A673 (cell line): Measurements from ENCODE around the gene STX18. TPM values are rescaled to one million over a fixed set of nuclear protein-coding genes. Genes with fewer than 3 reads are reported as not detected.

Experiments used
- BruUV-seq: library from RNA; stranded (reverse); fragments of 400-500 nt; replicated peaks from 2 replicates; lab custom pipeline; 2021; lab: Mats Ljungman, UMichigan
- CTCF ChIA-PET: fragments of 300-600 bp; sonication (Branson Sonifier 250); formaldehyde crosslinking; loops from one replicate; lab custom pipeline; 2022; ENCODE audit warnings: antibody characterized with exemption; lab: Charles Lee
- POLR2A ChIA-PET: fragments of 300-600 bp; sonication (Branson Sonifier 250); formaldehyde crosslinking; loops from one replicate; lab custom pipeline; 2022; ENCODE audit warnings: antibody characterized with exemption; ENCODE audit not compliant: low non-redundant PET; lab: Charles Lee
- DNase-seq: peaks from one replicate; pipeline ENCODE4 v3.0.0-alpha.2; 2015; ENCODE audit warnings: low spot score
- H3K27ac ChIP-seq: fragments of 200-600 bp; sonication (generic); 2 replicates; pipeline ENCODE4 v1.5.1; 2016; ENCODE audit warnings: mixed run types, low read depth, mild to moderate bottlenecking, mixed read lengths, antibody characterized with exemption, low read length; ENCODE audit not compliant: poor library complexity, severe bottlenecking
- H3K27me3 ChIP-seq: fragments of 200-600 bp; sonication (generic); replicated peaks from 2 replicates; pipeline ENCODE4 v1.6.1; 2017; ENCODE audit warnings: mixed run types, low read depth, mild to moderate bottlenecking, mixed read lengths, antibody characterized with exemption, low read length; ENCODE audit not compliant: insufficient read depth, poor library complexity
- H3K36me3 ChIP-seq: fragments of 200-600 bp; sonication (generic); 2 replicates; pipeline ENCODE4 v1.6.1; 2016; ENCODE audit warnings: mixed run types, mild to moderate bottlenecking, mixed read lengths, antibody characterized with exemption, low read length; ENCODE audit not compliant: insufficient read depth, poor library complexity, severe bottlenecking
- H3K4me1 ChIP-seq: fragments of 200-600 bp; sonication (generic); 2 replicates; pipeline ENCODE4 v1.6.1; 2017; ENCODE audit warnings: mixed run types, mild to moderate bottlenecking, mixed read lengths, antibody characterized with exemption, low read length; ENCODE audit not compliant: insufficient read depth, poor library complexity, severe bottlenecking
- H3K4me3 ChIP-seq: fragments of 200-600 bp; sonication (generic); 2 replicates; pipeline ENCODE4 v1.5.1; 2016; ENCODE audit warnings: low read depth, mixed run types, mild to moderate bottlenecking, mixed read lengths, low read length; ENCODE audit not compliant: poor library complexity, severe bottlenecking
- H3K9me3 ChIP-seq: fragments of 200-600 bp; sonication (generic); 2 replicates; pipeline ENCODE4 v1.6.1; 2016; ENCODE audit warnings: mixed run types, low read depth, mild to moderate bottlenecking, mixed read lengths, antibody characterized with exemption, low read length; ENCODE audit not compliant: poor library complexity, severe bottlenecking
- CTCF ChIP-seq: fragments of 300-800, 200-600 bp; sonication (generic); conservative IDR thresholded peaks from 2 replicates; pipeline ENCODE4 v1.5.1; 2017; ENCODE audit warnings: low read depth, mild to moderate bottlenecking, antibody characterized with exemption, low read length, moderate library complexity, mixed read lengths
- EZH2 ChIP-seq: fragments of 200-600 bp; sonication (generic); IDR thresholded peaks from 2 replicates; pipeline ENCODE4 v1.6.1; 2017; ENCODE audit warnings: borderline replicate concordance, low read depth, mild to moderate bottlenecking, mixed read lengths, antibody characterized with exemption, low read length; ENCODE audit not compliant: poor library complexity, severe bottlenecking
- intact Hi-C: fragments of 100-400 bp; cut with micrococcal nuclease; formaldehyde crosslinking; loops from one replicate; pipeline ENCODE4 v1.10.0; 2022; ENCODE audit not compliant: unreplicated experiment
- total RNA-seq: library from RNA; stranded (reverse); gene quantifications from 2 replicates; pipeline ENCODE4 v1.2.3, GENCODE V29; 2021

Gene STX18
- total RNA-seq, 1 experiment from 2014 or later: 34.3 TPM

GRCh38 chr4:4412641-4413372, 129.0 kb downstream of the STX18 start:
- POLR2A ChIA-PET: no interaction called here
- Histone ChIP-seq H3K9me3 (no peaks in the 10 kb centered on the region), H3K27ac (no peak overlapping the region), H3K27me3 (no peaks in the 10 kb centered on the region), H3K4me3 (no peak overlapping the region), H3K36me3 (no peaks in the 10 kb centered on the region), H3K4me1 (no peaks in the 10 kb centered on the region)
- no TSS peak for BruUV-seq
- intact Hi-C loops: no loop called here
- CTCF ChIA-PET: no interaction called here
- DNase-seq: no peak
- no peak for TF ChIP-seq CTCF
- no peak for TF ChIP-seq EZH2

GRCh38 chr4:4411906-4412305, 129.9 kb downstream of the STX18 start:
- CTCF ChIA-PET: no interaction called here
- Histone ChIP-seq H3K27me3 (no peaks in the 10 kb centered on the region), H3K36me3 (no peaks in the 10 kb centered on the region), H3K4me1 (no peaks in the 10 kb centered on the region), H3K4me3 (no peak overlapping the region), H3K9me3 (no peaks in the 10 kb centered on the region), H3K27ac (no peak overlapping the region)
- POLR2A ChIA-PET: no interaction called here
- TF ChIP-seq CTCF (no peak), EZH2 (no peak)
- no peak for DNase-seq
- BruUV-seq: no TSS peak
- intact Hi-C loops: no loop called here

- no peaks in the 10 kb centered on the region for H3K27me3 ChIP-seq
- H3K36me3 ChIP-seq: no peaks in the 10 kb centered on the region
- H3K27ac ChIP-seq: no peak overlapping the region
- H3K4me1 ChIP-seq: no peaks in the 10 kb centered on the region
- no peak overlapping the region for H3K4me3 ChIP-seq
- POLR2A ChIA-PET: no interaction called here
- DNase-seq: no peak
- intact Hi-C loops: no loop called here
- TF ChIP-seq CTCF: no peak
- TF ChIP-seq EZH2: no peak
- no TSS peak for BruUV-seq
- CTCF ChIA-PET: no interaction called here
- no peaks in the 10 kb centered on the region for H3K9me3 ChIP-seq
These were observed 131.6 kb downstream of the STX18 start for GRCh38 chr4:4410271-4410670.
